MM.1S (cell line): ENCODE results near the gene GAS2L1.

ENCODE experiments used
- EZH2 ChIP-seq: fragments of 300-600 bp; sonication (generic); optimal IDR thresholded peaks from 2 replicates; pipeline ENCODE3; 2017; ENCODE audit warnings: low read depth, mild to moderate bottlenecking, antibody characterized with exemption, low read length, mixed read lengths
- TF ChIP-seq, protein P1 (sequence below): fragments of 300-600 bp; sonication (generic); IDR thresholded peaks from 2 replicates; pipeline ENCODE4 v1.5.1; 2016; ENCODE audit warnings: antibody characterized with exemption, low read length, mixed read lengths

DNA sequence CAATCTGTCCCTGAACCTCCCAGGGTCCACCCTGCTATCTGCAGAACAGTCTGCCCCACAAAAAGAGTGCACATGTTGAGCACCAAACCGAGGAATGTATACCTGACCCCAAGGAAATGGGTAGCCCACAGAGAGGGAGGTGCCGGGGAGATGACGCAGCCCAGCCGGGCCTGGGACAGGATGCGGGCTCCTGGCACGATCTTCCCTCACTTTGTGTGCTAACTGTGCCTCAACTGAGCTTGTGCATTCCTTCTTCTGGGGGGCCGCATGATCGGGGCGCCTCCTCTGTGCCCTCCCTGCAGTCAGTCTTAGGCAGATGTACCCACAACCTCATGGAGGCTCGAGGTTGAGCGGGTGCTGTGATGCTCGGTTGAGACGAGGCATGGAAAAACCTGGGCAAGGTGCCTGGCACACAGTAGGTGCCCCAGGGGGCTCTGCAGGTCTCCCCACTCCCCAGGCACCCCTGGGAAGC is 2.4 kb downstream of the GAS2L1 start:
- TF ChIP-seq, protein P1, sequence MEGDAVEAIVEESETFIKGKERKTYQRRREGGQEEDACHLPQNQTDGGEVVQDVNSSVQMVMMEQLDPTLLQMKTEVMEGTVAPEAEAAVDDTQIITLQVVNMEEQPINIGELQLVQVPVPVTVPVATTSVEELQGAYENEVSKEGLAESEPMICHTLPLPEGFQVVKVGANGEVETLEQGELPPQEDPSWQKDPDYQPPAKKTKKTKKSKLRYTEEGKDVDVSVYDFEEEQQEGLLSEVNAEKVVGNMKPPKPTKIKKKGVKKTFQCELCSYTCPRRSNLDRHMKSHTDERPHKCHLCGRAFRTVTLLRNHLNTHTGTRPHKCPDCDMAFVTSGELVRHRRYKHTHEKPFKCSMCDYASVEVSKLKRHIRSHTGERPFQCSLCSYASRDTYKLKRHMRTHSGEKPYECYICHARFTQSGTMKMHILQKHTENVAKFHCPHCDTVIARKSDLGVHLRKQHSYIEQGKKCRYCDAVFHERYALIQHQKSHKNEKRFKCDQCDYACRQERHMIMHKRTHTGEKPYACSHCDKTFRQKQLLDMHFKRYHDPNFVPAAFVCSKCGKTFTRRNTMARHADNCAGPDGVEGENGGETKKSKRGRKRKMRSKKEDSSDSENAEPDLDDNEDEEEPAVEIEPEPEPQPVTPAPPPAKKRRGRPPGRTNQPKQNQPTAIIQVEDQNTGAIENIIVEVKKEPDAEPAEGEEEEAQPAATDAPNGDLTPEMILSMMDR, result no peak
- no peak for TF ChIP-seq EZH2
